ENCODE results near the gene COX4I2.

DNA sequence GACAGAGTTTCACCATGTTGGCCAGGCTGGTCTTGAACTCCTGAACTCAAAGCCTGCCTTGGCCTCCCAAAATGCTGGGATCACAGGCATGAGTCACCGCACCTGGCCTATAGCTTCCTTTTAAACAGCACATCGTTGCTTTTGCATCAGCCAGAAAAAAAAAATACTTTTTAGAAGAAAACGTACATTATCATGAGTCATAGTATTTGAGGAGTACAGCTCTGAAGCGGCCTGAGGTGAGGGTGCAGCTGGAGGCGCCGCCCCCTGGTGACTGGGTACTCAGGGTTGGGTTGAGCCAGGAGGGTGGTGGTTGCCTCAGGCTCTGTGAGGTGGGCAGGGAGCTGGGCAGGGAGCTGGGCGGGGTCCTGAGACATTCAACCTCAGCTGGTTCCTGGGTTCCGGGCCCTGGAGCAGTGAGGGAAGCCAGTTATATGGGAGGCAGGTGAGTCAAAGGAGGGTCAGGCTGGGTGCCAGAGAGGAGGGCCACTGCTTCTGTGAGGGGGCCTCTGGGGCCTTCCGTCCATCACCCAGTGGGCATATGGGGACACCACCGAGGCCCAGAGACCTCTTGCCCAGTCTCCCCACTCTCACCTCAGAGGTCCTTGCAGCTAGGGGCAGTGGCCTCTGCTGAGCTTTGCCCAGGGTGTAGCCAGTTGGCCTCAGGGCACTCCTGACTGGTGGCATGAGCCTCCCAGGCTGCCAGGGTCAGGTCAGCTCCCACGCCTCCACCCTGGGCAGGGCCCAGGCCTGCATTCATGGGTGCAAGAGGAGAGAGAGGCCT, 44.3 kb upstream of the COX4I2 start:
- TF ChIP-seq, protein P1, sequence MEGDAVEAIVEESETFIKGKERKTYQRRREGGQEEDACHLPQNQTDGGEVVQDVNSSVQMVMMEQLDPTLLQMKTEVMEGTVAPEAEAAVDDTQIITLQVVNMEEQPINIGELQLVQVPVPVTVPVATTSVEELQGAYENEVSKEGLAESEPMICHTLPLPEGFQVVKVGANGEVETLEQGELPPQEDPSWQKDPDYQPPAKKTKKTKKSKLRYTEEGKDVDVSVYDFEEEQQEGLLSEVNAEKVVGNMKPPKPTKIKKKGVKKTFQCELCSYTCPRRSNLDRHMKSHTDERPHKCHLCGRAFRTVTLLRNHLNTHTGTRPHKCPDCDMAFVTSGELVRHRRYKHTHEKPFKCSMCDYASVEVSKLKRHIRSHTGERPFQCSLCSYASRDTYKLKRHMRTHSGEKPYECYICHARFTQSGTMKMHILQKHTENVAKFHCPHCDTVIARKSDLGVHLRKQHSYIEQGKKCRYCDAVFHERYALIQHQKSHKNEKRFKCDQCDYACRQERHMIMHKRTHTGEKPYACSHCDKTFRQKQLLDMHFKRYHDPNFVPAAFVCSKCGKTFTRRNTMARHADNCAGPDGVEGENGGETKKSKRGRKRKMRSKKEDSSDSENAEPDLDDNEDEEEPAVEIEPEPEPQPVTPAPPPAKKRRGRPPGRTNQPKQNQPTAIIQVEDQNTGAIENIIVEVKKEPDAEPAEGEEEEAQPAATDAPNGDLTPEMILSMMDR (tag by site-specific recombination; IDR thresholded peaks at IDR 0.05) = no peak
- TF ChIP-seq, protein P2, sequence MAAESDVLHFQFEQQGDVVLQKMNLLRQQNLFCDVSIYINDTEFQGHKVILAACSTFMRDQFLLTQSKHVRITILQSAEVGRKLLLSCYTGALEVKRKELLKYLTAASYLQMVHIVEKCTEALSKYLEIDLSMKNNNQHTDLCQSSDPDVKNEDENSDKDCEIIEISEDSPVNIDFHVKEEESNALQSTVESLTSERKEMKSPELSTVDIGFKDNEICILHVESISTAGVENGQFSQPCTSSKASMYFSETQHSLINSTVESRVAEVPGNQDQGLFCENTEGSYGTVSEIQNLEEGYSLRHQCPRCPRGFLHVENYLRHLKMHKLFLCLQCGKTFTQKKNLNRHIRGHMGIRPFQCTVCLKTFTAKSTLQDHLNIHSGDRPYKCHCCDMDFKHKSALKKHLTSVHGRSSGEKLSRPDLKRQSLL (tag by site-specific recombination; IDR thresholded peaks at IDR 0.05) = no peak
- TF ChIP-seq YY1 (tag by site-specific recombination; IDR thresholded peaks at IDR 0.05) (no peak), ZNF785 (tag by site-specific recombination; IDR thresholded peaks at IDR 0.05) (no peak), REST (tag by site-specific recombination; IDR thresholded peaks at IDR 0.05) (no peak), ZNF530 (tag by site-specific recombination; IDR thresholded peaks at IDR 0.05; ENCODE audit: low read depth) (no peak), PATZ1 (tag by site-specific recombination; IDR thresholded peaks at IDR 0.05) (0 out of 2 replicates have a peak, but pooled peaks have one; percentile 21)
